ENCODE data around the gene C16orf86.

C16orf86 gene

GRCh38 chr16:67666559-67667452 is at the start of gene C16orf86, which contains the start of gene ENKD1:
C16orf86 (plus strand) TSS chr16:67666814; CDS start chr16:67666971, 157 bp downstream.
ENKD1 (minus strand) TSS chr16:67666750; CDS start chr16:67666442, 308 bp downstream.
- DNase-seq: peak in 55 of 58 donors; percentile 14 to 83 (median 69)

GRCh38 chr16:67628216-67628615 is 38.4 kb upstream of the C16orf86 start:
- no peak for DNase-seq

- peak in 9 of 58 donors; percentile 11 to 71 (median 38) for DNase-seq
These were observed 34.0 kb upstream of the C16orf86 start for GRCh38 chr16:67632415-67633172.

GRCh38 chr16:67636713-67637112 is 29.9 kb upstream of the C16orf86 start:
- peak in 3 of 58 donors; percentile 32 to 38 (median 34) for DNase-seq

- no peak for DNase-seq
These were observed 29.0 kb upstream of the C16orf86 start for GRCh38 chr16:67637625-67638024.

- peak in 53 of 58 donors; percentile 23 to 90 (median 70) for DNase-seq
These were observed 24.6 kb upstream of the C16orf86 start for GRCh38 chr16:67641779-67642708.

GRCh38 chr16:67644038-67644437 is 22.6 kb upstream of the C16orf86 start:
- no peak for DNase-seq

- DNase-seq: no peak
These were observed 21.1 kb upstream of the C16orf86 start for GRCh38 chr16:67645397-67646121.

- no peak for DNase-seq
These were observed 19.4 kb upstream of the C16orf86 start for GRCh38 chr16:67647111-67647651.

GRCh38 chr16:67647681-67648080 is 18.9 kb upstream of the C16orf86 start:
- no peak for DNase-seq

- no peak for DNase-seq
These were observed 18.4 kb upstream of the C16orf86 start for GRCh38 chr16:67648088-67648763.

GRCh38 chr16:67648764-67649407 is 17.7 kb upstream of the C16orf86 start:
- no peak for DNase-seq

- DNase-seq: no peak
These were observed 17.1 kb upstream of the C16orf86 start for GRCh38 chr16:67649494-67649931.

GRCh38 chr16:67650023-67650422 is 16.6 kb upstream of the C16orf86 start:
- DNase-seq: no peak

- DNase-seq: no peak
These were observed 15.6 kb upstream of the C16orf86 start for GRCh38 chr16:67651039-67651438.

GRCh38 chr16:67651847-67652246 is 14.8 kb upstream of the C16orf86 start:
- no peak for DNase-seq

- peak in 8 of 58 donors; percentile 14 to 38 (median 20) for DNase-seq
These were observed 14.0 kb upstream of the C16orf86 start for GRCh38 chr16:67652578-67653127.

GRCh38 chr16:67653128-67653788 is 13.4 kb upstream of the C16orf86 start:
- peak in 7 of 58 donors; percentile 14 to 38 (median 29) for DNase-seq
